HG03469 (cell line): ENCODE data around the gene CYP27B1.

ENCODE experiments used
- ATAC-seq: cut with Tn5 transposase; IDR thresholded peaks from one replicate; pipeline ENCODE4 v1.9.1; 2021; ENCODE audit warnings: mild to moderate bottlenecking, moderate library complexity, moderate number of reproducible peaks; ENCODE audit not compliant: unreplicated experiment

CYP27B1 gene, protein sequence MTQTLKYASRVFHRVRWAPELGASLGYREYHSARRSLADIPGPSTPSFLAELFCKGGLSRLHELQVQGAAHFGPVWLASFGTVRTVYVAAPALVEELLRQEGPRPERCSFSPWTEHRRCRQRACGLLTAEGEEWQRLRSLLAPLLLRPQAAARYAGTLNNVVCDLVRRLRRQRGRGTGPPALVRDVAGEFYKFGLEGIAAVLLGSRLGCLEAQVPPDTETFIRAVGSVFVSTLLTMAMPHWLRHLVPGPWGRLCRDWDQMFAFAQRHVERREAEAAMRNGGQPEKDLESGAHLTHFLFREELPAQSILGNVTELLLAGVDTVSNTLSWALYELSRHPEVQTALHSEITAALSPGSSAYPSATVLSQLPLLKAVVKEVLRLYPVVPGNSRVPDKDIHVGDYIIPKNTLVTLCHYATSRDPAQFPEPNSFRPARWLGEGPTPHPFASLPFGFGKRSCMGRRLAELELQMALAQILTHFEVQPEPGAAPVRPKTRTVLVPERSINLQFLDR

DNA sequence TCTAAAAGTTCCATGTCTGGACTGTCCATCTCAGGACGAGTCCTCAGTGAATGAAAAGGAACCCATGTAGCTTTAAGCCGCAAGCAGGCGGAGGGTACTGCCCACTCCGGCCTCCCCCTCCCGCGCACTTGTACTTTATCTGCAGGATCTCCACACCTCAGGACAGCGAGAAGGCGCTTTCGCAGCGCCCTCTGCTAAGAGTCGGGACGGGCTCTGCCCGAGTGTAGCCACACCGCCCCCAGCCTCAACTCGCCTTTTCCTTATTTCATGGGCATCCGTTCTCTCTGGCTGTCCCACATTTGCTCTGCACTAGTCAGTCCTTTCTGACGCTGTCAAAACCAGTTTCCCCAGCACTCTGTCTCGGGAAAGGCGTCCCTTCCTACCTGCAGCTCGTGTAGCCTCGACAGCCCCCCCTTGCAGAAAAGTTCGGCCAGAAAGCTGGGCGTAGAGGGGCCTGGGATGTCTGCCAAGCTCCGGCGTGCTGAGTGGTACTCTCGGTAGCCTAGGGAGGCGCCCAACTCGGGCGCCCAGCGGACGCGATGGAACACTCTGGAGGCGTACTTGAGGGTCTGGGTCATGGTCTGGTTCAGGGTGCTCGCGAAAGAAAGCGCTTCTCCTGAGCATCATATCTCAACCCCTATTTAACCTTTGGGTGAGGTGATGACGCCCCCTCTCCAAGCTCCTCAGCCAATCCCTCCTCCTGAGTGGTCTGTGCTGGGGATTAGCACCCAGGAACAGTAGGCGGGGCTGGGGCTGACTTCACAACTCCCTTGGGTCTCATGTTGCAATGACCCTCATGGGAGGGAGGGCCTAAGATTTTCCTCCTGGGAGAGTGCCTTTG, at the start of gene CYP27B1:
CYP27B1 (minus strand) TSS at position 615 of the 841 bp plus-strand sequence; CDS start at position 578, 37 bp downstream.
- no peak for ATAC-seq

DNA sequence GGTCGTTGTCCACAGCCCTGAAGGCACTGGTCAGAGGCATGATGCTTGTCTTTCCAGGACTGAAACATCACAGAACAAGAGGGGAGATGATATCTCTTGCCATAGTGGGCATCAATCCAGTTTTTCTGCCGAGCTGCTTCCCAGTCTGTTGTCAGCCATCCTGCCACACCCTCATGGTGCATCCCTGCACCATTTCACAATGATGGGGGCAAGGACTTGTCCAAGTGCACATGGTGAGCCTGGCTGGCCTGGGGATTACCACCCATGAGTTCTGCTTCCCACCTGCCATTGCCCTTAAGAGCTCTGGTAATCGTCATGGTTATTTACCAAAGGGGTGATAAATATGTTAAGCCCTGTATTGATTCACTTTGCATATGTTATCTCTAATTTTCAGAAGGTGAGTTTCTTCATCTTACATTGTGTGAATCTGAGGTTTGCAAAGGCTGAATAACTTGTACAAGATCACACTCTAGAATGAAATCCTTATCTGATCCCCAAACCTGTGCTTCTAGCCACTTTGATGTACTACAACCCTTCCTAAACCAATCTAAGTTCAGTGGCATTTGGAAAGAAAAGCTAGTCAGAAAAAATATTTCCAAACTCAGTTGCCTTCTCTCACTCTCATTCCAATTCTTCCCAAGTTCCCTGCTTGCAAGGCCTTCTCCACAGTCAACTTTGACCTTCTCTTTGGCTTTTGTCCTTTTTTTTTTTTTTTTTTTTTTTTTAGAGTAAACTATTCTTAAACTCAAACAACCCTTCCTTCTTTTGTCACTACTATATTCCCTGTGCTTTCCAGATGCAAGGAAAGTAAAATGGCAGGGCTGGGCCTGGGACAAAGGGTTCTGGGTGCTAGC, 49.4 kb upstream of the CYP27B1 start:
- ATAC-seq = no peak

DNA sequence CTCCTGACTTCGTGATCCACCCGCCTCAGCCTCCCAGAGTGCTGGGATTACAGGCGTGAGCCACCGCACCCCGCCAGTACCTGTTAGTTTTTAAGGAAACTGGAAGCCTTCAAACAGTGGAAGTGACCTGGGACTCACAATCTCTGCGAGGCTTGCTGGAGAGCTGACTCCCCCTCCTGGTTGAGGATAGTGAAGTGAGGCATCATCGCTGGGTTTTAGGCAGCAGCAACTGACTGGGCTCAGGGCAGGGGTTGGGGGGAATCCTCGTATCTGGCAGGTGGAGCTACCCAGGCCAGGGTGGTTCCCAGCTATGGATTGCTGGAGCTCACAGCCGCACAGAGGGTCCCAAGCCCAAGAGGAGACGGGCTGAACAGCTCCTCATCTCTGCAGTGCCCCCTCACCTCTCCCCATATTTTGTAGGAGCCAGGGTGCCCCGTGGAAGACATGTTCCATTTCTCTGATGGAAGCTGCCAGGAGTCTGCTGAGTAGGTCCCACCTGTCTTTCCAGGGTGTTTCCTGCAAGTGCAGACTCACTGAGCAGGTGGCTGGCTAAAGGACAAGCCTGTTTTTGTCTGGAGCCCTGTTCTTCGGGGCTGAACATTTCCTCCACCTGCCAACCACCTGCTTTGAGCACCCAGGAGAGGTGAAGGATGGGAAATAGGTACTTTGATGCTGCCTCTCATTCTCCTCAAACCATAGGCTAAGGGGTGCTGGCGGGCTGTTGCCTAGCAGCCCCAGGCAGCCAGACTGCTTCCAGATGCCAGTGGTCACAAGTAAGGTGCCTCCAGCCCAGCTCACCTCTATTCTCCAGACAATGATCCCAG, 48.5 kb upstream of the CYP27B1 start:
- ATAC-seq = no peak

DNA sequence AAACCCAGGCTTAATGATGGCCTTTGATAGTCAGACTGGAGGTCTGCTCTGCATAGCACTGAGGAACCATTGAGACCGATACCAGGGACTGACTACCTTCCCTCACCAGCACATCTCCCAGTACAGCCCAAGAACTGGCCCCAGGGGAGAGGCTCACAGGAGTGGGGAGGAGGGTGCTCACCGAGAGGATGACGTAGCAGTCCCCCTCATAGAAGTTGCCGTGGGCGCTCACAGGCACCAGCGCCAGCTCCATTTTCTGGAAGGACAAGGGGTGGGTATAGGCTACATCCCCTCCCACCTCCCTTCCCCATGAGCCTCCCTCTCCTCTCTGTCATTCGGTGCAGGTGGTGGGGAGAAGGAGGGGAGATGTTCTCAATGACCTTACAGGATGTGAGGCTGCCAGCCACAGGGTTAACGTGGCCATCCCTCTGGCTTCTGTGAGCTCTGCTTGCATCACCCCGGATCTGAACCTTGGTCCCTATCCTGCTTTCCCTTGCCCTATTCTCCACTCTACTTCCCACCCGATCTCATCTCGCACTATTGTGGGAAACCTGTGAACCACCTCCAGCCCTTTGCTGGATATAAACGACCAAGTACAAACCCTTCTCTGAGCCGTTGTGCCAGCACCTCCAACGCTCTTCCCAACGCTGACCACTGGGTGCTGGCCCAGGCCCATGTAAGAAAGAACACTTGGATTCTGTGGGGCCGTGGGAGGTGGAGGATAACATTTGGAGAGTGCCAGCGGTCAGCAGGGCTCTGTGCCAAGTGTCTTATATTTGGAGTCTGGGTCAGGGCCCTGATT, 47.3 kb upstream of the CYP27B1 start:
- ATAC-seq = no peak

DNA sequence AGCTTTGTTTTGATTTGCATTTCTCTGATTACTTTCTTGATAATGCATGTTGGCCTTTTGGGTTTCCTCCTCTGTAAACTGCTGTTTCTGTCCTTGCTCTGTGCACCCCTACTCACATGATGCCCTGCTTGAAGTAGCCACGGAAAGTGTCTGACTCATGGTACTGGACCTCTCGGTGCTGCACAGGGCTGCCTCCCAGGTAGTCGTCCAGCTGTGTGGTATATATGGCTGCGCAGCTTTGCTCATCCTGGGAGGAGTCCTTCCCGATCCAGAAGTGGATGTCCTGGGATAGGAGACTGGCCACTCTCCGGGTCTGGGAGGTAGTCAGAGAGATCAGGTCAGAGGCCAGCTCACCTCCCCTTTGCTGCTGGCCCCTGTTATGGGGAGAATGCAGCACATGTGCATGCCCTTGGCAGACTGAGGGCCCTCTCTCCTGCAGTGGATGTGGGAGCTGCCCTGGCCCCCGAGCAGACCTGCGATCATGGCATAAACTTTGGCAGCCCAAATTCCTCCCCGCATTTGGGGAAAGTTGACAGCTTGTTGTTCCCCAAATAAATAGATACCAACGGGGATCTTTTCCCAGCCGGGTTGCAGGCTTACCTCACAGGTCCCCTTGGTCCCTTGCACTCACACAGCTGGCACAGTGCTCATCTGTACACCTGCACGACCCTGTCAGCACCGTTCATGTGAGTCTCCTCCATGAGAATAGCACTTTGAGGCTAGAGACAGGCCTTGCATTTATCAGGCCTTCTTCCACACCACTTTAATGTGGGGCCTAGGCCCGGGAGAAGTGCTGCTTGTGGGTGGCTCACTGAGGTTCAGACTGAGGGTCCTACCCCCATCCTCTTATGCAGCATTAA, 46.5 kb upstream of the CYP27B1 start:
- no peak for ATAC-seq

DNA sequence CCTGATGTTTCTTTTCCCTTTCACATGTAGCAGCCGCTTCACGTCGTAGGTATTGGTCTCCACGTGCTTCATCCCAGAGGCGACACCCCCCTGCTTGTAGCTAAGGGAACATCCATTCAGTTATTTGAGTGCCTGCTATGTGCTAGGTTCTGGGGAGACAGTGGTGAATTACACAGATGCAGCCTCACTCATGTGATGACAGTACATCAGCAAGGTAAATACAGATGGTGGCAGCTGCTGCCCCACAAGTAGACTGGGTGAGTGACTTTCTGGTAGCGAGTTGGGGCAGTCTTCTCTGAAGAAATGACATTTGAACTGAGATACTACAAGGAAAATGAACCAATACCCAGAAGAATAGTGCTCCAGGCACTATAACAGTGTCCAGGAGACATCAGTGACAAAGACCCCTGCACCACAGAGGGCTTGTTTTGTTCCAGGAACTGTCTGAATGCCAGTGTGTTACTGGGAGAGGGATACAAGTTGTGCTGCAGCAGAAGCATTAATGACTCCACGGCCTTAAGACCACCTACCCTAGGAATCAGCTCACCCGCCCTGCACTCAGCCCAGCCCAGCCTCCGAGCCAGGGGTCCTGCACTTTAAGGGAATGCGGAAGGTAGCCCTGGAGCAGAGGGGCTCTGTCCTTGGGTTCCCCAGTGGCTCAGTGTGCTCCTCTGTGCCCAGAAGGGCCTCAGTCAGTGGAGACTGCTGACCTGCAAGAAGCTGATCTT, 44.3 kb upstream of the CYP27B1 start:
- no peak for ATAC-seq

DNA sequence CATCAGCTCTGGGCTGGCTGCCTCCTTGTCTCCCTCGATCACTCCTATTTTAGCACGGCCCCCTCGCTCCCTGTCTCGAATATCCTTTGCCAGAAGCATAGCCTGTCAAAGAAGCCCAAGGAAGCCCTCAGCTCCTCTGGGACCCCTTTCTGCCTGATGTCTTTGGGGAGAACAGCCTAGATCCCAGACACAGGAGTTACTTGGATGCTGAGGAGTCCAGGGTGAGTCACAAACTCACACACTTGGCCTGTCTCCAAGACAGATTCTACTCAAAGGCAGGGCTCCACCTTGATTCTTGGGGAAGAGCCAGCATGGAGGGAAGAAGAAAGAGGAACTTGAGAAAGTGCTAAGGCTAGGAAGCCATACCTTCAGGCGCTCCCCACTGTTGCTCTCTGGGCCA, 43.6 kb upstream of the CYP27B1 start:
- no peak for ATAC-seq

DNA sequence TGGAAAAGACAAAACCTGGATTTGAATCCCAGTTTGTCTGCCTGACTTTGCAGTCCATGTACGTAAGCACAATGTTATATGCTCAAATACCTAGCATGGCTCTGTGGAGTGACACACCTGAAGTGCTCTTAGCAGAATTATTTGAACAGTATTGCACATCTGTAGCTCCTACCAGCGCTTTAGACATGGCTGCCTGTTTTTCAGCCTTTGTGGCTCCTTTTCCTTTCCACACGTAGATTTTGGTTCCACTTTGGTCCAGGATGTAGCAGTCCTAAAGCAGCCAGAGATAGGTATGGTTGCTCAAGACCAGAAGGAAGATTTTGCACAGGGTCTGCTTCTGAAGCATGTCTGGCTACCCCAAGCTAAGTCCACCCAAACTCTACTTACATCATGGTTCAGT, 42.5 kb upstream of the CYP27B1 start:
- ATAC-seq = no peak

DNA sequence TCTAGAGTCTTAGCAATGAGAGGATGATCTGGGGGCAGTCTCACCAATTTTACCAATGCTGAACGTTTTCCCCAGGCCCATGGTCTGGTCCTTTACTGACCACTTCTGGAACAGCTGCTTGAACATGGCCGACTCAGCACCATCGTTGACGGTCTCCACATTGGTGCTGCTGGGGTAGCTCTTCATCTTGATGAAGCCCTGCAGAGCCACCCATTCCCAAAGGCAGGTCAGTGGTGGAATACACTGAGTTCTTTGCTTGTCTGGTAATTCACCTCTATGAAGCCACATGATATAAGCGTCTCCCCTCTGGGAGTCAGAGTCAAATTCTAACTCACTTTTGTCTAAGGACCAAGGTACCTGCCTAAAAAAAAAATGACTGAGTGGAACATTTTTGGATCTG, 41.5 kb upstream of the CYP27B1 start:
- no peak for ATAC-seq

DNA sequence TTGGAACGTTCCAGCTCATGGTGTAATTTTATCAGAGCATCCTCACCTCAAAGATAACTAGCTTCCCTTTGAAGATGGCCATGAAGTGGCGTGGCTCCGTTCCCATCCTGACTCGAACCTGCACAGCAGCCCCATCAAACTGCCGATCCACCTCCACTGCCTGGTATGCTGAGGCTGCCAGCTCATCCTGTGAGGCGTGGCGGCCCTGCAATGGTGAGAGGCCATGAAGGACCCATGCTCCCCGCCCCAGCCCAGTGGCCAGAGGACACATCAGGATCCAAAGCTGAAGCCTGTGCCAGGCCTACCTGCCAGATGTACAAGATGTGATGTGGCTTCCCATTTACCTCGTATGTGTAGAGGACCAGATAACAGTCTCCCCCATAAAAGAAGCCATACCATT, 40.4 kb upstream of the CYP27B1 start:
- no peak for ATAC-seq

DNA sequence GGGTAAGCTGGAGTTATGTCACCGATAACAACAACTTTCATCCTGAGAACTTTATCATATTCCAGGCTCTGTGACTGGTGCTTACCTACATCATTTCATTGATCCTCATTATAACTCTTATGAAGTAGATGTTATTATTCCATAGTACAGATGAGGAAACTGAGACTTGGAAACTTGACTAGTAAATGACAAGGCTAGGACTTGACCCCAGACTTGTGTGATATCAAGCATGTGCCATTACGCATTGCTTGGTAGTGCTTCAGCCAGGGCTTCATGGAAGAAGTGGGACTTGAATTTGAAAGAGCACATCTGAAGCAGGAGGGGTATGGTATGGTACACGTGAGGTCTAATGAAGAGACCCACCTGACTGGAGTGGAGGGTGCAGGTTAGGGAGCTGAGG, 39.8 kb upstream of the CYP27B1 start:
- ATAC-seq = no peak

DNA sequence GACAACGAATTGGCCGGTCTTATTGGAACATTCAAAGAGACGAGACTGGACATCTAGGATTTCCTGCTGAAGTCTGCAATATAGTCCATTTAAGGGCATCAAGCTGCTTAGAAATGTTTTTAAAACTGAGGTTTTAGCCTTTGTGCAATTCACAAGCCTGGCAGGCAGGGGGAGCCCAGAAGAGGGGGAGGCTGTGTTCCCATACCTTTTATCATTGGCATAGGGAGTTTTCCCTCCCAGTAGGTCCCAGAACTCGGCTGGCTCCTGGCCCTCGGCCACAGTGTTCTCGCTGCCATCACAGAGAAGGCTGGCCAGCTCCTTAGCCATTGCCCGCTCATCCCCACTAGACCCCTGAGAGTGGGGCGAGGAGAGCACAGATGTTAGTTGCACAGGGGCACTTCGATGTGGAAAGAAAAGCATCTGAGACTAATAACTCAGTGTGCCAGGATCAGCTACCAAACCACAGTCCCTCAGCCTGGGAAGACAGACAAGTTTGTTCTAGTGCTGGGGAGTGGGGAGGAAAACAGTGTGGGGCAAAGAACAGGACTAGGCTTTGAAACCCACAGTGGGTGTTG, 36.5 kb upstream of the CYP27B1 start:
- no peak for ATAC-seq

DNA sequence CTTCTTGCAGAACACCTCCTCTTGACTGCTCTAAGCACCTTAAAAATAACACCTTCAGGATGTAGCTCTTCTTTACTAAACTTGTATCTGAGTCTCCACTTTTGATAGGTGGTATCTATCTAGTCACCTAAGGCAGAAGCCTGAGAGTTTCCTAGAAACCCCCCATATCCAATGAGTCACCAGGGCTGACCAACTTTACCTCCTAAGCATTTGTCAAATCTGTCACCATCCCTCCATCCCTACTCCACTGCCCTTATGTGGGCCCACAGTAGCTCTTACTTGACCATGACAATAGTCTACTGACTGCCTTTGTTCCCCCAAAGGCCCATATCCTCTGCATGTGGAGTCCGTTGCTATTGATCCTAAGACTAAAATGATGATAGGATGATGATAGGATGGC, 35.7 kb upstream of the CYP27B1 start:
- ATAC-seq = no peak

DNA sequence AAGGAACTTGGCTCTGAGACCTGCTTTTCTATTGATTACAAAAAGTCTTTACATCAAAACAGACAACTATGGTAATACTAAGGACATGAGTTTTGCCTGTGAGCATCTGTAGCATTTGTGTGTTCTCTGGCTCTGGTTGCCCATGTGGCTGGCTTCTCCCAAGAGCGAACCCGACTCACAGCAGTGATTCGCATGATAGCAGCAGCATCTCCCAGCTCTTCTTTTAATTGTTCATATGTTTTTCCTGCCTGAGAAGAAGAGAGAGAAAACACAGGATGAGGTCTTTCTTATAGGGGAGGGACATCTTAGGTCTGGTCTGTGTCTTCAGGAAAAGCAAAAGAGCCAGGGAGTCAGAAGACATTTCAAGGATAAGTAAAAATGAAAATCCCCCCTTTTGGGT, 34.1 kb upstream of the CYP27B1 start:
- no peak for ATAC-seq

DNA sequence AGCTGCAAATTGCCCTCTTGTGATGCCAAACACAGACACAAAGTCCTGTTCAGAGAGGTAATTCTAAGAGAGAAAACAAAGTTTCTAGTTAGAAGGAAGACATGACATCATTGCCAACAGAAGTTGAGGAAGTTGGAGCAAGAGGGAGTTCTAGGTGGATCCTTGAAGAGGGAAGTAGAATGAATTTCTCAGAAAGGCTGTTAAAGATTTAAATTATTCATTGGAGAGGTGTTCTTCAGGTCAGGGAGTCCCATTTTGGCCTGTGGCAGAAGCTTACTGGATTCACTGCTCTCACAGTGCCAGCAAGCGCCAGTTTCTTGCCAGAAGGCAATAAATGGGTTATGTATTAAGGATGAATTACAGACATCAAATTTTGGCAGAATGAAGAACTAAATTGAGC, 31.1 kb upstream of the CYP27B1 start:
- no peak for ATAC-seq

DNA sequence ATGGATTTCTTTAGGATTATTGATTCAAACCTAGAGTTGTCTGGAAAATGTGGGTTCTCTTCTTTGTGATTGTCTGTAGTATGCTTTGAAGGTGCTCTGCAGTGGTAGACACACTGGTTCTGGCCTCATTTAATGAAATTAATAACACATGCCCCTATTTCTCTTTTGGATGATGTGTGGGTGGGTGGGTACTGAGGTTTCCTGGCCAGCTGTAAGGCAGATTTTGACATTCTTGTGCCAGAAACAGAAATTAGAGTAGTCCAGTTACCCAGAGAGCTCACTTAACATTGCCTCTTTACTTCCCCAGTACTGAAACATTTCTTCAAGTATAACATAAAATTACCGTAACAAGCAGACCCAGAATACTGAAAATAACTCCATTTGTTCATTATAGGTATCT, 30.1 kb upstream of the CYP27B1 start:
- ATAC-seq = no peak

DNA sequence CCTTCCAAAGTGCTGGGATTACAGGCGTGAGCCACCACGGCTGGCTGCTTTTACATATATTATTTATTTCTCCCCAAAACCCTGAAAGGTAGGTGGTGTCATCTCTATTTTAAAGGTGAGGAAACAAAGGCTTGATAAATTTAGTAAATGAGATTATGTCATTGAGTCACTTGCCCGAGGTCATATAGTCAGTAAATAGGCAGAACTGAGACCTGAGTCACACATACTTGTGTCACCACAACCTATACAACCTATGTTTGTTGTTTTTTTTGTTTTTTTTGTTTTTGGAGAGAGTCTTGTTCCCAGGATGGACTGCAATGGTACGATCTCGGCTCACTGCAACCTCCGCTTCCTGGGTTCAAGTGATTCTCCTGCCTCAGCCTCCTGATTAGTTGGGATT, 28.5 kb upstream of the CYP27B1 start:
- ATAC-seq = no peak
